CD14-positive monocyte (primary cell): ENCODE results near the gene CDKAL1. TPM values are rescaled to one million over a fixed set of nuclear protein-coding genes. Genes with fewer than 3 reads are reported as not detected.

Experiments
- DNase-seq, 3 donors: peaks; one replicate each; pipeline ENCODE4 v3.0.0-alpha.2; 2011 to 2022
- H2AFZ ChIP-seq: 2 replicates; pipeline ENCODE4 v1.6.0; 2012; ENCODE audit warnings: mild to moderate bottlenecking, low read depth, low read length, inconsistent platforms; ENCODE audit not compliant: insufficient read depth, poor library complexity, severe bottlenecking
- H3K27ac ChIP-seq, 2 donors: 1 replicate in 1 of 2; 2 replicates in 1 of 2; pipeline ENCODE4 v1.5.1; 2012 to 2013; ENCODE audit warnings: low read length in 2 of 2, control low read depth in 1 of 2, inconsistent platforms in 1 of 2, low read depth in 1 of 2, mild to moderate bottlenecking in 1 of 2
- H3K27me3 ChIP-seq, 2 donors: one replicate each; pipeline versions ENCODE4 v1.6.0 to v1.6.1; 2011 to 2013; ENCODE audit warnings: low read length in 2 of 2; ENCODE audit not compliant: control insufficient read depth in 2 of 2, insufficient read depth in 2 of 2
- H3K36me3 ChIP-seq, 2 donors: replicated peaks in 1 of 2; 1 replicate in 1 of 2; 2 replicates in 1 of 2; pipeline versions ENCODE4 v1.5.1 to v1.6.1; 2012 to 2013; ENCODE audit warnings: low read length in 2 of 2, control low read depth in 1 of 2, inconsistent platforms in 1 of 2, mild to moderate bottlenecking in 1 of 2; ENCODE audit not compliant: insufficient read depth in 2 of 2, control insufficient read depth in 1 of 2
- H3K4me1 ChIP-seq, 2 donors: 1 replicate in 1 of 2; 2 replicates in 1 of 2; pipeline versions ENCODE4 v1.5.1 to v1.6.1; 2012 to 2013; ENCODE audit warnings: low read length in 2 of 2, control low read depth in 1 of 2, inconsistent platforms in 1 of 2, mild to moderate bottlenecking in 1 of 2, moderate library complexity in 1 of 2; ENCODE audit not compliant: insufficient read depth in 2 of 2, control insufficient read depth in 1 of 2
- H3K4me2 ChIP-seq: replicated peaks from 2 replicates; pipeline ENCODE3; 2012; ENCODE audit warnings: low read length, moderate library complexity, mild to moderate bottlenecking; ENCODE audit not compliant: poor library complexity, severe bottlenecking; ENCODE audit errors: extremely low read depth
- H3K4me3 ChIP-seq, 3 experiments: fragments of 200-600 bp in 1 of 3; sonication (generic) in 1 of 3; replicated peaks in 1 of 3; 1 replicate in 2 of 3; 2 replicates in 1 of 3; pipeline ENCODE4 v1.5.1; 2011 to 2013; ENCODE audit warnings: low read length in 3 of 3, mild to moderate bottlenecking in 3 of 3, control low read depth in 2 of 3, low read depth in 2 of 3, inconsistent platforms in 1 of 3, moderate library complexity in 1 of 3
- H3K79me2 ChIP-seq: 2 replicates; pipeline ENCODE4 v1.6.0; 2012; ENCODE audit warnings: mild to moderate bottlenecking, control low read depth, inconsistent platforms, low read length, moderate library complexity; ENCODE audit not compliant: insufficient read depth
- H3K9ac ChIP-seq: 2 replicates; pipeline ENCODE4 v1.6.0; 2017; ENCODE audit warnings: low read length, mild to moderate bottlenecking; ENCODE audit not compliant: insufficient read depth, poor library complexity, severe bottlenecking
- H3K9me3 ChIP-seq, 2 donors: replicated peaks in 1 of 2; 1 replicate in 1 of 2; 2 replicates in 1 of 2; pipeline versions ENCODE4 v1.5.1 to v1.6.1; 2012 to 2013; ENCODE audit warnings: low read length in 2 of 2, control low read depth in 1 of 2; ENCODE audit not compliant: control insufficient read depth in 1 of 2, insufficient read depth in 1 of 2
- H4K20me1 ChIP-seq: 2 replicates; pipeline ENCODE4 v1.6.0; 2012; ENCODE audit warnings: mild to moderate bottlenecking, low read length, control low read depth, moderate library complexity; ENCODE audit not compliant: insufficient read depth
- H3K27ac Mint-ChIP-seq, 7 donors: one replicate each; pipeline ENCODE4 v1.8.0; 2020; ENCODE audit warnings: mild to moderate bottlenecking in 7 of 7, mixed read lengths in 7 of 7, moderate library complexity in 6 of 7, inconsistent platforms in 2 of 7
- H3K27me3 Mint-ChIP-seq, 3 donors: one replicate each; pipeline ENCODE4 v1.8.0; 2021 to 2022; ENCODE audit warnings: low read depth in 3 of 3, mild to moderate bottlenecking in 3 of 3, mixed read lengths in 3 of 3, moderate library complexity in 3 of 3, inconsistent platforms in 1 of 3
- H3K36me3 Mint-ChIP-seq, 2 donors: one replicate each; pipeline ENCODE4 v1.8.0; 2020; ENCODE audit warnings: mixed read lengths in 2 of 2, inconsistent platforms in 1 of 2, mild to moderate bottlenecking in 1 of 2
- H3K4me1 Mint-ChIP-seq: one replicate; pipeline ENCODE4 v1.8.0; 2020; ENCODE audit warnings: mild to moderate bottlenecking, mixed read lengths
- H3K4me3 Mint-ChIP-seq, 2 donors: one replicate each; pipeline ENCODE4 v1.8.0; 2020; ENCODE audit warnings: mild to moderate bottlenecking in 2 of 2, mixed read lengths in 2 of 2, moderate library complexity in 1 of 2
- H3K9me3 Mint-ChIP-seq, 7 donors: one replicate each; pipeline ENCODE4 v1.8.0; 2020 to 2022; ENCODE audit warnings: mixed read lengths in 7 of 7, mild to moderate bottlenecking in 6 of 7, moderate library complexity in 6 of 7, inconsistent platforms in 2 of 7
- CTCF ChIP-seq: fragments of 200-600 bp; IDR thresholded peaks from one replicate; pipeline ENCODE4 v1.8.0; 2022; ENCODE audit warnings: antibody characterized with exemption, mild to moderate bottlenecking
- WGBS: methylation state at CpG from one replicate; pipeline ENCODE4 v1.1.5; 2013; ENCODE audit warnings: missing lambda C conversion rate; ENCODE audit not compliant: insufficient coverage; 5-methylcytosine and 5-hydroxymethylcytosine counted together
- intact Hi-C, 2 donors: fragments of 100-400 bp; cut with micrococcal nuclease; formaldehyde crosslinking; loops; one replicate each; pipeline versions ENCODE4 v1.15.0 to v1.15.1; 2023
- polyA plus RNA-seq, 3 donors: library from polyadenylated mRNA; depleted of rRNA in 1 of 3; unstranded in 2 of 3; stranded (reverse) in 1 of 3; fragments of 300-500 nt in 2 of 3; fragments of >200 nt in 1 of 3; fragmentation: Illumina TruSeq in 2 of 3; gene quantifications; 1 replicate in 2 of 3; 2 replicates in 1 of 3; pipeline ENCODE4 v1.2.3, GENCODE V29; 2012 to 2021

The CDKAL1 gene
- polyA plus RNA-seq, 3 donors = 3.2 to 12.4 (median 8.3) TPM

- Histone ChIP-seq H3K4me2 (no peak overlapping the region), H3K36me3 (no peaks in the 10 kb centered on the region), H2AFZ (no peak overlapping the region), H3K4me1 (no peaks in the 10 kb centered on the region), H3K79me2 (no peaks in the 10 kb centered on the region), H4K20me1 (no peaks in the 10 kb centered on the region), H3K27me3 (no peaks in the 10 kb centered on the region), H3K27ac (no peak overlapping the region), H3K9me3 (no peaks in the 10 kb centered on the region), H3K4me3 (no peak overlapping the region), H3K9ac (no peak overlapping the region)
- Mint-ChIP-seq H3K27me3 (no peaks in the 10 kb centered on the region), H3K4me3 (no peak overlapping the region), H3K4me1 (no peaks in the 10 kb centered on the region), H3K27ac (no peak overlapping the region), H3K36me3 (peaks cover 3 to 7% of the 10 kb centered on the region in 2 donors), H3K9me3 (peaks cover 0 to 4% (median 0%) of the 10 kb centered on the region in 7 donors)
- WGBS = no CpG with 5 or more reads among the region's 2 CpGs
- TF ChIP-seq CTCF = no peak
- intact Hi-C loops = no loop called here
- no peak for DNase-seq
These were observed 278.5 kb downstream of the CDKAL1 start for GRCh38 chr6:20812776-20813175.

- Histone ChIP-seq H3K9ac (no peak overlapping the region), H3K27ac (no peak overlapping the region), H3K4me1 (no peaks in the 10 kb centered on the region), H3K79me2 (no peaks in the 10 kb centered on the region), H3K27me3 (no peaks in the 10 kb centered on the region), H3K36me3 (no peaks in the 10 kb centered on the region), H2AFZ (no peak overlapping the region), H4K20me1 (no peaks in the 10 kb centered on the region), H3K9me3 (no peaks in the 10 kb centered on the region), H3K4me3 (no peak overlapping the region), H3K4me2 (no peak overlapping the region)
- no peak overlapping the region for H3K27ac Mint-ChIP-seq
- TF ChIP-seq CTCF = no peak
- DNase-seq = no peak
- H3K36me3 Mint-ChIP-seq = peaks cover 3 to 7% of the 10 kb centered on the region in 2 donors
- no peaks in the 10 kb centered on the region for H3K27me3 Mint-ChIP-seq
- no peak overlapping the region for H3K4me3 Mint-ChIP-seq
- H3K4me1 Mint-ChIP-seq = no peaks in the 10 kb centered on the region
- peaks cover 0 to 4% (median 0%) of the 10 kb centered on the region in 7 donors for H3K9me3 Mint-ChIP-seq
- intact Hi-C loops = no loop called here
- WGBS = 100% methylated on average over 2 of the region's 4 CpGs
These were observed 280.2 kb downstream of the CDKAL1 start for GRCh38 chr6:20814494-20814893.
